ENCODE results near the gene UFSP2. TPM values are rescaled to one million over a fixed set of nuclear protein-coding genes. Genes with fewer than 3 reads are reported as not detected.
A peak's percentile ranks its signal among the peaks of the same experiment; 100 is the strongest.

UFSP2 gene
- total and polyA plus RNA-seq, 7 experiments from 2014 or later, result 13.9 to 54.6 (median 26.5) TPM

DNA sequence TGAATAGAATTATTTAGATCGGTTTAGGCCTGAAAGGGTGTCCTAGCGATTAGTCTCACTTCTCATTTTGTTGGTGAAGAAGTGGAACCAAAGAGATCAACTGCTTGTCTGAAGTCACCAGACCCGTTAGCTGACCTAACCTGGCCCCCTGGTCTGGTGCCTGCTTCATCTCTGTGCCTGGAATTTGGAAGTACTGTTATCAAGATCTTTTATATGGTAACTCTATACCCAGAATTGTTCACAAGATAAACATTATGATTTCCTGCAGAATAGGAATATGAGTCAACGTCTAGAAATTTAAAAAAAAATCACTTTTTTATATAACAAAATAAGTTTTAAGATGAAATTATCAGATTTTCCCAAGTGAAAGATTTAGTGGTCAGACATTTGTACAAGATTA, 67.2 kb downstream of the UFSP2 start:
- no peaks in the 10 kb centered on the region for H3K36me3 ChIP-seq (ENCODE audit: control insufficient read depth in 2 of 3, insufficient read depth in 3 of 3, low read length in 3 of 3)
- no peak overlapping the region for H3K4me3 Mint-ChIP-seq
- POLR2A ChIA-PET, result no interaction called here
- H3K27me3 Mint-ChIP-seq, result no peaks in the 10 kb centered on the region
- CTCF ChIA-PET, result no interaction called here
- intact Hi-C loops (cut with micrococcal nuclease), result no loop called here
- no peak overlapping the region for H3K4me3 ChIP-seq (ENCODE audit: low read length)
- H3K9me3 ChIP-seq (ENCODE audit: control insufficient read depth in 2 of 3, low read length in 3 of 3), result no peaks in the 10 kb centered on the region
- ATAC-seq (no peak), DNase-seq (no peak)
- no peaks in the 10 kb centered on the region for H3K9me3 Mint-ChIP-seq
- no peak overlapping the region for H3K27ac Mint-ChIP-seq
- H3K4me1 ChIP-seq (ENCODE audit: control insufficient read depth in 2 of 2, insufficient read depth in 2 of 2, low read length in 2 of 2), result no peaks in the 10 kb centered on the region
- no peaks in the 10 kb centered on the region for H3K4me1 Mint-ChIP-seq
- H3K27me3 ChIP-seq (ENCODE audit: control insufficient read depth in 2 of 2, insufficient read depth in 2 of 2, low read length in 2 of 2), result no peaks in the 10 kb centered on the region
- peaks cover 4 to 40% (median 11%) of the 10 kb centered on the region in 5 donors for H3K36me3 Mint-ChIP-seq
- no peak overlapping the region for H3K27ac ChIP-seq (ENCODE audit: low read depth, low read length)

DNA sequence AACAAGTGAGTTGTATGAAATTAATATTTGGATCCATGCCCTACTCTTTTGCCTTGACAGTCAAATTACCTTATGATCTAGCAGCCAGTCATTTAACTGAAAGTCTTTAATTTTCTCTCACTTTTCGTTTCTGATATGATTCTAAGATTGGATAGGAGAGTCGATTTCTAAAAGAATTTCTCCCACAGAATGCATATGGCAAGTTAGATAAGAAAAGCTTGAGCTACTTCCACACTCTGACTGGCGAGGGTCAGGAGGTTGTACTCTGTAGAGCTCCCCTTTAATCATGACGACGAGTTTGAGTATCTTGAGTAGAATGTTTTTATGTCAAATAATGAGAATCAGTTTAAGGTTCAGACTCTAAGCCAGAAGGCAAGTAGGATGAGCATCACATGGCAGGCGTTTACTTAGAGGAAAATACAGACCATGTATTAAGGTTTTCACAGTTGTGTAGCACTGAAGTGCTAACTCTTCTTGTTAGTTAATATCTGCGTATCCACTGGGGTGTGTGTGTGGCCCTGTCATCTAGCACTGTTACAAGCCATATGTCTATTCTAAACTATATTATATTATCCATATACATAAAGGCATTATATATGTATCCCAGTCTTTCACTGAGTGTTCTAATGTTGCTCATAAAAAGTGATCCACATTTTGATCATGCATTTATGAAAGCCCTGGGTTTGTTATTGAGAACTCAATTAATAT, 67.9 kb downstream of the UFSP2 start:
- DNase-seq, result no peak
- H3K36me3 ChIP-seq (ENCODE audit: control insufficient read depth in 2 of 3, insufficient read depth in 3 of 3, low read length in 3 of 3), result no peaks in the 10 kb centered on the region
- ATAC-seq, result no peak
- Mint-ChIP-seq H3K9me3 (no peaks in the 10 kb centered on the region), H3K27me3 (no peaks in the 10 kb centered on the region), H3K36me3 (peaks cover 8 to 39% (median 14%) of the 10 kb centered on the region in 5 donors), H3K27ac (no peak overlapping the region), H3K4me1 (no peaks in the 10 kb centered on the region), H3K4me3 (no peak overlapping the region)
- no peaks in the 10 kb centered on the region for H3K27me3 ChIP-seq (ENCODE audit: control insufficient read depth in 2 of 2, insufficient read depth in 2 of 2, low read length in 2 of 2)
- no peaks in the 10 kb centered on the region for H3K9me3 ChIP-seq (ENCODE audit: control insufficient read depth in 2 of 3, low read length in 3 of 3)
- H3K27ac ChIP-seq (ENCODE audit: low read depth, low read length), result no peak overlapping the region
- CTCF ChIA-PET, result no interaction called here
- no peaks in the 10 kb centered on the region for H3K4me1 ChIP-seq (ENCODE audit: control insufficient read depth in 2 of 2, insufficient read depth in 2 of 2, low read length in 2 of 2)
- intact Hi-C loops (cut with micrococcal nuclease), result no loop called here
- POLR2A ChIA-PET, result no interaction called here
- no peak overlapping the region for H3K4me3 ChIP-seq (ENCODE audit: low read length)

DNA sequence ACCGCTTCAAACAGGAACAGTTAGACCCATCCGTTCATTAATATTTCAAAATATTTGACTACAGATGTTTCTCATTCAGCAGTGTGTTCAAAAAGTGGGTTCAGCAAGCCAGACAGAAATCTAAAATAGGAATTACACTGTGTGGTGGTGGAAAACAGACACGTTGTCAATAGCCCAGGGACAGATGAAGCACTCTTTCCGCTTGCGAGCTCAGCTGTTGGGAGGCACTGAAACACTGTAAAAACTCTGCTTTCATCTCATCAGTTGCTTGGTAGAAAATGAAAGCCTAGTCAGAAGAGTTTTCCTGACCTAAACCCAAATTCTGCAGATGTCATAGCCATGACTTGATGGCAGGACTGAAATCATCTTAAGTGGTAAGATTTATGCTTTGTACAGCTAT, 68.6 kb downstream of the UFSP2 start:
- intact Hi-C loops (cut with micrococcal nuclease), result no loop called here
- no peak overlapping the region for H3K4me3 ChIP-seq (ENCODE audit: low read length)

DNA sequence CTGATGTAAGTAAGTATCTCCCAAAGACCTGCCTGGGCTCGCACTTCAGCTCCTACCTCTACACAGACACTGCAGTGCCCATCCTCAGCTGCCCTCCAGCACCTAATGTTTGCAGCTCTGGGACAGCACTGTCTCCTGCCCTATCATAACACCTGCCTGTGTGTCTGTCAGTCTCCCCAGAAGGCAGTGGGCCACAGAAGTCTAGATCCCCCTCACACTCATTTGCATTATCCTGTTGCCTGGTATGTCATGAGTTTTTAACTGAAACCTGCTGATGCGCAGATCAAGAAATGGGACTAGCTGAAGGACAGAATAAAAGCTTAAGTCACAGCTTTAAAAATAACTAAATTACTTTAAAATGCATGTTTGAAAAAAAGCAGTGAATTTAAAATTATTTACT, 73.0 kb downstream of the UFSP2 start:
- POLR2A ChIA-PET, result no interaction called here
- H3K4me3 Mint-ChIP-seq, result no peak overlapping the region
- no peak for ATAC-seq
- intact Hi-C loops (cut with micrococcal nuclease), result no loop called here
- Histone ChIP-seq H3K27ac (ENCODE audit: low read depth, low read length) (no peak overlapping the region), H3K4me3 (ENCODE audit: low read length) (no peak overlapping the region), H3K4me1 (ENCODE audit: control insufficient read depth in 2 of 2, insufficient read depth in 2 of 2, low read length in 2 of 2) (no peaks in the 10 kb centered on the region), H3K27me3 (ENCODE audit: control insufficient read depth in 2 of 2, insufficient read depth in 2 of 2, low read length in 2 of 2) (no peaks in the 10 kb centered on the region), H3K36me3 (ENCODE audit: control insufficient read depth in 2 of 3, insufficient read depth in 3 of 3, low read length in 3 of 3) (no peaks in the 10 kb centered on the region), H3K9me3 (ENCODE audit: control insufficient read depth in 2 of 3, low read length in 3 of 3) (no peaks in the 10 kb centered on the region)
- H3K36me3 Mint-ChIP-seq, result peaks cover 24 to 66% (median 41%) of the 10 kb centered on the region in 5 donors
- no peaks in the 10 kb centered on the region for H3K27me3 Mint-ChIP-seq
- peak overlapping the region in 1 of 9 donors; percentile 31 for H3K27ac Mint-ChIP-seq
- no peak for DNase-seq
- peaks cover 0 to 10% (median 0%) of the 10 kb centered on the region in 7 donors for H3K4me1 Mint-ChIP-seq
- H3K9me3 Mint-ChIP-seq, result peaks cover 0 to 1% (median 0%) of the 10 kb centered on the region in 11 donors
- CTCF ChIA-PET, result no interaction called here

More for the DNA sequence above, 68.6 kb downstream of the UFSP2 start:
- Histone ChIP-seq H3K4me1 (ENCODE audit: control insufficient read depth in 2 of 2, insufficient read depth in 2 of 2, low read length in 2 of 2) (no peaks in the 10 kb centered on the region), H3K27me3 (ENCODE audit: control insufficient read depth in 2 of 2, insufficient read depth in 2 of 2, low read length in 2 of 2) (no peaks in the 10 kb centered on the region), H3K27ac (ENCODE audit: low read depth, low read length) (no peak overlapping the region), H3K36me3 (ENCODE audit: control insufficient read depth in 2 of 3, insufficient read depth in 3 of 3, low read length in 3 of 3) (no peaks in the 10 kb centered on the region), H3K9me3 (ENCODE audit: control insufficient read depth in 2 of 3, low read length in 3 of 3) (no peaks in the 10 kb centered on the region)
- ATAC-seq (no peak), DNase-seq (no peak)
- peaks cover 0 to 5% (median 0%) of the 10 kb centered on the region in 7 donors for H3K4me1 Mint-ChIP-seq
- no peaks in the 10 kb centered on the region for H3K27me3 Mint-ChIP-seq
- peaks cover 9 to 45% (median 20%) of the 10 kb centered on the region in 5 donors for H3K36me3 Mint-ChIP-seq
- no peaks in the 10 kb centered on the region for H3K9me3 Mint-ChIP-seq
- CTCF ChIA-PET, result no interaction called here
- no peak overlapping the region for H3K27ac Mint-ChIP-seq
- no peak overlapping the region for H3K4me3 Mint-ChIP-seq
- POLR2A ChIA-PET, result no interaction called here

DNA sequence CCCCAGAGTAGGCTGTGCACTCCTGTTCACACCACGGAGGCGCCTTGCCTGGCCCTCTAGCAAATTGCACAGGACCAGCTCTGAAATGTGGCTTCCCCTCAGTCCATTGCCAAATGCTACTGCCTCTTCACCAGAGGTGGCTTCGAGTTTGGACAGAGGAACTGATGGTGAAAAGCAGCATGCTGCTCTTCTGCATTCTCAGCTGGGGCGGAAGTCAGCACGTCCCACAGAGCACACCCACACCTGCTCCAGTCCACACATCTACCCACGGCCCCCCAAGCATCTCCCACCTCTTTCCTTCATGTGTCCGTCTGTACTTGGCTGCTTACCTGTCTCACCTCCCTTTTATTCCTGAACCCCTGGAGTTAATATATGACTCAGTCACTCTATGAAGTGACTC, 73.6 kb downstream of the UFSP2 start:
- H3K4me1 Mint-ChIP-seq, result peaks cover 0 to 10% (median 0%) of the 10 kb centered on the region in 7 donors
- Histone ChIP-seq H3K9me3 (ENCODE audit: control insufficient read depth in 2 of 3, low read length in 3 of 3) (no peaks in the 10 kb centered on the region), H3K27ac (ENCODE audit: low read depth, low read length) (no peak overlapping the region), H3K4me3 (ENCODE audit: low read length) (no peak overlapping the region), H3K4me1 (ENCODE audit: control insufficient read depth in 2 of 2, insufficient read depth in 2 of 2, low read length in 2 of 2) (no peaks in the 10 kb centered on the region), H3K36me3 (ENCODE audit: control insufficient read depth in 2 of 3, insufficient read depth in 3 of 3, low read length in 3 of 3) (no peaks in the 10 kb centered on the region), H3K27me3 (ENCODE audit: control insufficient read depth in 2 of 2, insufficient read depth in 2 of 2, low read length in 2 of 2) (no peaks in the 10 kb centered on the region)
- no peak overlapping the region for H3K4me3 Mint-ChIP-seq
- no peak overlapping the region for H3K27ac Mint-ChIP-seq
- DNase-seq (no peak), ATAC-seq (no peak)
- H3K36me3 Mint-ChIP-seq, result peaks cover 27 to 66% (median 43%) of the 10 kb centered on the region in 5 donors
- POLR2A ChIA-PET, result no interaction called here
- peaks cover 0 to 1% (median 0%) of the 10 kb centered on the region in 11 donors for H3K9me3 Mint-ChIP-seq
- CTCF ChIA-PET, result no interaction called here
- H3K27me3 Mint-ChIP-seq, result no peaks in the 10 kb centered on the region
- intact Hi-C loops (cut with micrococcal nuclease), result no loop called here

- peaks cover 32 to 66% (median 48%) of the 10 kb centered on the region in 5 donors for H3K36me3 Mint-ChIP-seq
- peaks cover 0 to 14% (median 0%) of the 10 kb centered on the region in 7 donors for H3K4me1 Mint-ChIP-seq
- Histone ChIP-seq H3K4me3 (ENCODE audit: low read length) (no peak overlapping the region), H3K4me1 (ENCODE audit: control insufficient read depth in 2 of 2, insufficient read depth in 2 of 2, low read length in 2 of 2) (no peaks in the 10 kb centered on the region), H3K9me3 (ENCODE audit: control insufficient read depth in 2 of 3, low read length in 3 of 3) (no peaks in the 10 kb centered on the region), H3K36me3 (ENCODE audit: control insufficient read depth in 2 of 3, insufficient read depth in 3 of 3, low read length in 3 of 3) (no peaks in the 10 kb centered on the region), H3K27ac (ENCODE audit: low read depth, low read length) (no peak overlapping the region), H3K27me3 (ENCODE audit: control insufficient read depth in 2 of 2, insufficient read depth in 2 of 2, low read length in 2 of 2) (no peaks in the 10 kb centered on the region)
- ChIA-PET CTCF (no interaction called here), POLR2A (no interaction called here)
- H3K27ac Mint-ChIP-seq, result no peak overlapping the region
- DNase-seq (no peak), ATAC-seq (no peak)
- H3K27me3 Mint-ChIP-seq, result no peaks in the 10 kb centered on the region
- H3K9me3 Mint-ChIP-seq, result peaks cover 0 to 1% (median 0%) of the 10 kb centered on the region in 11 donors
- intact Hi-C loops (cut with micrococcal nuclease), result no loop called here
- no peak overlapping the region for H3K4me3 Mint-ChIP-seq
Observed at GRCh38 chr4:185351691-185352090, 74.1 kb downstream of the UFSP2 start.
